ENCODE data around the gene ARHGAP26. TPM values are rescaled to one million over a fixed set of nuclear protein-coding genes. Genes with fewer than 3 reads are reported as not detected.
A peak's percentile ranks its signal among the peaks of the same experiment; 100 is the strongest.

The ARHGAP26 gene
- total and polyA plus RNA-seq, 7 donors: 2.5 to 28.7 (median 12.0) TPM

DNA sequence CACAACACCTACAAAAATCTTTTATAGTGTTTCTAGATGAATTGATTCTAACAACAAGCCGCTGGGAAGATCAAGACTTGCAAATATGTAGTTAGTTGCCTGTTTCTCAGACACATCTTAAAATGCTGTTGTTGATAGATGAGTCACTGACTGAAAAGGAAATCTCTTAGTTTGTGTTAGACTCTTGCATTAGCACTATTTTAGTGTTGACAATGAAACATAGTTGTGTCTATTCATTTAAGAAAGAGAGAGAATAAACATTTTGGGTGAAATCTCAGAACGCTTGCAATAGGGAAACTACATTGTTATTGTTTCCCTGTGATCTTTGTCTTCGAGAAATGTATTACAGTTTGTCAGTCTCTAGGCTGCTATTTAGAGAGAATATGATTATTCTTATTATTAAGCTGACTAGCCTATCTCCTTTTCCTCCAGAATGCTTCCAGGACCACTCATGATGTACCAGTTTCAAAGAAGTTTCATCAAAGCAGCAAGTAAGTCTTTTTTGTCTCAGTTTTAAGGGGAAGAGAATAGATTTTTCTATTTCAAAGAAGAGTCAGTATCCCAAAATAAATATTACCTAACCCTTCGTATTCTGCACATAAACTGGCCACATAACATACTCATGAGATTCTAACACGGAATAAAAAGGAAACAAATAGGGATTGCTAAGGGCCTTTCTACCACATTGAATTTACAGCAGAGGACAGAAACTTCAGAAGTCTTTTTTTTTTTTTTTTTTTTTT is 285.6 kb downstream of the ARHGAP26 start:
- H3K27ac ChIP-seq: peak overlapping the region; percentile 94
- H3K4me3 ChIP-seq: no peak overlapping the region
- DNase-seq (no peak), ATAC-seq (no peak)
- intact Hi-C loops (cut with DNase I): no loop called here
- H3K36me3 ChIP-seq (ENCODE audit: insufficient read depth in 1 of 2, low read depth in 1 of 2): peaks cover 0 to 4% of the 10 kb centered on the region in 2 donors
- no peaks in the 10 kb centered on the region for H3K9me3 ChIP-seq
- peaks cover 93% of the 10 kb centered on the region for H3K4me1 ChIP-seq
- no peaks in the 10 kb centered on the region for H3K27me3 ChIP-seq (ENCODE audit: insufficient read depth in 3 of 3, low read length in 2 of 3)
- TF ChIP-seq, protein P1, sequence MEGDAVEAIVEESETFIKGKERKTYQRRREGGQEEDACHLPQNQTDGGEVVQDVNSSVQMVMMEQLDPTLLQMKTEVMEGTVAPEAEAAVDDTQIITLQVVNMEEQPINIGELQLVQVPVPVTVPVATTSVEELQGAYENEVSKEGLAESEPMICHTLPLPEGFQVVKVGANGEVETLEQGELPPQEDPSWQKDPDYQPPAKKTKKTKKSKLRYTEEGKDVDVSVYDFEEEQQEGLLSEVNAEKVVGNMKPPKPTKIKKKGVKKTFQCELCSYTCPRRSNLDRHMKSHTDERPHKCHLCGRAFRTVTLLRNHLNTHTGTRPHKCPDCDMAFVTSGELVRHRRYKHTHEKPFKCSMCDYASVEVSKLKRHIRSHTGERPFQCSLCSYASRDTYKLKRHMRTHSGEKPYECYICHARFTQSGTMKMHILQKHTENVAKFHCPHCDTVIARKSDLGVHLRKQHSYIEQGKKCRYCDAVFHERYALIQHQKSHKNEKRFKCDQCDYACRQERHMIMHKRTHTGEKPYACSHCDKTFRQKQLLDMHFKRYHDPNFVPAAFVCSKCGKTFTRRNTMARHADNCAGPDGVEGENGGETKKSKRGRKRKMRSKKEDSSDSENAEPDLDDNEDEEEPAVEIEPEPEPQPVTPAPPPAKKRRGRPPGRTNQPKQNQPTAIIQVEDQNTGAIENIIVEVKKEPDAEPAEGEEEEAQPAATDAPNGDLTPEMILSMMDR (IDR thresholded peaks at IDR 0.05): no peak
- 62 to 68% (median 64%) methylated on average over 5 of the region's 5 CpGs for WGBS, 3 donors

GRCh38 chr5:143056339-143056704 is 286.1 kb downstream of the ARHGAP26 start:
- no peak for DNase-seq
- H3K4me3 ChIP-seq: no peak overlapping the region
- TF ChIP-seq, protein P1 (IDR thresholded peaks at IDR 0.05): no peak
- intact Hi-C loops (cut with DNase I): no loop called here
- H3K27me3 ChIP-seq (ENCODE audit: insufficient read depth in 3 of 3, low read length in 2 of 3): no peaks in the 10 kb centered on the region
- H3K36me3 ChIP-seq (ENCODE audit: insufficient read depth in 1 of 2, low read depth in 1 of 2): peaks cover 0 to 4% of the 10 kb centered on the region in 2 donors
- H3K27ac ChIP-seq: peak overlapping the region; percentile 94
- peak in 3 of 4 donors; percentile 8 to 20 (median 13) for ATAC-seq
- peaks cover 93% of the 10 kb centered on the region for H3K4me1 ChIP-seq
- no peaks in the 10 kb centered on the region for H3K9me3 ChIP-seq

GRCh38 chr5:143056792-143057579 is 286.8 kb downstream of the ARHGAP26 start:
- peak; percentile 89 to 92 (median 90) for ATAC-seq
- intact Hi-C loops (cut with DNase I): no loop called here
- TF ChIP-seq, protein P1 (IDR thresholded peaks at IDR 0.05): no peak
- no peak for DNase-seq
- peak overlapping the region; percentile 94 for H3K27ac ChIP-seq
- H3K9me3 ChIP-seq: no peaks in the 10 kb centered on the region
- 21 to 39% (median 35%) methylated on average over 2 of the region's 2 CpGs for WGBS, 3 donors
- no peaks in the 10 kb centered on the region for H3K27me3 ChIP-seq (ENCODE audit: insufficient read depth in 3 of 3, low read length in 2 of 3)
- H3K4me1 ChIP-seq: peaks cover 95% of the 10 kb centered on the region
- H3K36me3 ChIP-seq (ENCODE audit: insufficient read depth in 1 of 2, low read depth in 1 of 2): peaks cover 0 to 4% of the 10 kb centered on the region in 2 donors
- no peak overlapping the region for H3K4me3 ChIP-seq

DNA sequence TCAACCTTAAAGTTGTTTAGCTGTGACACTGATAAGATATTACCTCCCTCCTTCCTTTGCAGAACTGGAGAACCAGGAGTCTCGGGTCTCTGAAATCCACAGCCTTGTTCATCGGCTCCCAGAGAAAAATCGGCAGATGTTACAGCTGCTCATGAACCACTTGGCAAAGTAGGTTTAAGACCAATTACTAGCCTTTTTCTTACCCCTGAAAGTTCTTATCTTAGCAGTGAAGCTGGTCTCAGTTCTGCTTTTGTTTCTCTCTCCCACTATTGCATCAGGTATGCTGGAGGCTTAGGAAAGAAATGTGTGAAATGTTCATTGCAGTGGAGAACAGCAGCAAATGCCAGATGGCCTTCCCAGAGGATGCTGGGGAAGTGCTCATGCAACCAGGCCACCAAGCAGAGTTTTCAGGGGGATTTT is 287.4 kb downstream of the ARHGAP26 start:
- intact Hi-C loops (cut with DNase I): no loop called here
- DNase-seq: no peak
- no peaks in the 10 kb centered on the region for H3K9me3 ChIP-seq
- no peaks in the 10 kb centered on the region for H3K27me3 ChIP-seq (ENCODE audit: insufficient read depth in 3 of 3, low read length in 2 of 3)
- peaks cover 0 to 4% of the 10 kb centered on the region in 2 donors for H3K36me3 ChIP-seq (ENCODE audit: insufficient read depth in 1 of 2, low read depth in 1 of 2)
- peak overlapping the region; percentile 94 for H3K27ac ChIP-seq
- TF ChIP-seq, protein P1 (IDR thresholded peaks at IDR 0.05): no peak
- H3K4me3 ChIP-seq: no peak overlapping the region
- peaks cover 94% of the 10 kb centered on the region for H3K4me1 ChIP-seq
- 26 to 34% (median 28%) methylated on average over 3 of the region's 3 CpGs for WGBS, 3 donors
- ATAC-seq: peak; percentile 9 to 73 (median 69)
